ENCODE results near the gene TBCEL.

Gene TBCEL

GRCh38 chr11:121023848-121024751 is at the start of gene TBCEL:
TBCEL (plus strand) TSS chr11:121024102; CDS start chr11:121045691, 21,589 bp downstream.
- Mint-ChIP-seq H3K4me1 (peaks cover 28% of the 10 kb centered on the region), H3K36me3 (ENCODE audit: insufficient read depth) (peaks cover 6% of the 10 kb centered on the region), H3K9me3 (no peaks in the 10 kb centered on the region), H3K4me3 (peak within 1 kb of the TSS; percentile 90), H3K27ac (ENCODE audit: low read depth) (peak within 1 kb of the TSS; percentile 90), H3K27me3 (no peaks in the 10 kb centered on the region)
- peak; percentile 63 for ATAC-seq (replicated peaks; ENCODE audit: extremely low read depth, poor library complexity, severe bottlenecking)
- DNase-seq (ENCODE audit: low spot score in 2 of 2): peak; percentile 47 to 51

GRCh38 chr11:120974466-120974865 is 49.4 kb upstream of the TBCEL start:
- Mint-ChIP-seq H3K27ac (ENCODE audit: low read depth) (no peak overlapping the region), H3K27me3 (peaks cover 87% of the 10 kb centered on the region), H3K9me3 (no peaks in the 10 kb centered on the region), H3K4me3 (no peak overlapping the region), H3K4me1 (no peaks in the 10 kb centered on the region), H3K36me3 (ENCODE audit: insufficient read depth) (peaks cover 5% of the 10 kb centered on the region)
- DNase-seq (ENCODE audit: low spot score in 2 of 2) (no peak), ATAC-seq (replicated peaks; ENCODE audit: extremely low read depth, poor library complexity, severe bottlenecking) (no peak)

- H3K4me1 Mint-ChIP-seq: no peaks in the 10 kb centered on the region
- H3K27ac Mint-ChIP-seq (ENCODE audit: low read depth): no peak overlapping the region
- no peaks in the 10 kb centered on the region for H3K9me3 Mint-ChIP-seq
- H3K4me3 Mint-ChIP-seq: no peak overlapping the region
- DNase-seq (ENCODE audit: low spot score in 2 of 2) (no peak), ATAC-seq (replicated peaks; ENCODE audit: extremely low read depth, poor library complexity, severe bottlenecking) (no peak)
- H3K27me3 Mint-ChIP-seq: peaks cover 90% of the 10 kb centered on the region
- peaks cover 5% of the 10 kb centered on the region for H3K36me3 Mint-ChIP-seq (ENCODE audit: insufficient read depth)
Observed at GRCh38 chr11:120974965-120975364, 48.9 kb upstream of the TBCEL start.

GRCh38 chr11:120977266-120978137 is 46.4 kb upstream of the TBCEL start:
- Mint-ChIP-seq H3K9me3 (no peaks in the 10 kb centered on the region), H3K27ac (ENCODE audit: low read depth) (no peak overlapping the region), H3K4me1 (no peaks in the 10 kb centered on the region), H3K27me3 (peaks cover 81% of the 10 kb centered on the region), H3K36me3 (ENCODE audit: insufficient read depth) (peaks cover 3% of the 10 kb centered on the region), H3K4me3 (no peak overlapping the region)
- DNase-seq (ENCODE audit: low spot score in 2 of 2) (no peak), ATAC-seq (replicated peaks; ENCODE audit: extremely low read depth, poor library complexity, severe bottlenecking) (no peak)

GRCh38 chr11:120978701-120979100 is 45.2 kb upstream of the TBCEL start:
- Mint-ChIP-seq H3K9me3 (no peaks in the 10 kb centered on the region), H3K27ac (ENCODE audit: low read depth) (no peak overlapping the region), H3K27me3 (peaks cover 83% of the 10 kb centered on the region)

GRCh38 chr11:120985718-120986569 is 38.0 kb upstream of the TBCEL start:
- H3K27me3 Mint-ChIP-seq: peaks cover 46% of the 10 kb centered on the region
- no peaks in the 10 kb centered on the region for H3K36me3 Mint-ChIP-seq (ENCODE audit: insufficient read depth)
- peak; percentile 78 for ATAC-seq (replicated peaks; ENCODE audit: extremely low read depth, poor library complexity, severe bottlenecking)
- H3K27ac Mint-ChIP-seq (ENCODE audit: low read depth): peak overlapping the region; percentile 48
- H3K4me1 Mint-ChIP-seq: peaks cover 14% of the 10 kb centered on the region
- peak overlapping the region; percentile 68 for H3K4me3 Mint-ChIP-seq
- DNase-seq (ENCODE audit: low spot score in 2 of 2): peak in 1 of 2 donors; percentile 10
- H3K9me3 Mint-ChIP-seq: no peaks in the 10 kb centered on the region

More at GRCh38 chr11:120978701-120979100, 45.2 kb upstream of the TBCEL start:
- ATAC-seq (replicated peaks; ENCODE audit: extremely low read depth, poor library complexity, severe bottlenecking) (no peak), DNase-seq (ENCODE audit: low spot score in 2 of 2) (no peak)
- Mint-ChIP-seq H3K4me3 (no peak overlapping the region), H3K36me3 (ENCODE audit: insufficient read depth) (peaks cover 2% of the 10 kb centered on the region), H3K4me1 (no peaks in the 10 kb centered on the region)

GRCh38 chr11:120988603-120989002 is 35.3 kb upstream of the TBCEL start:
- Mint-ChIP-seq H3K4me1 (peaks cover 14% of the 10 kb centered on the region), H3K9me3 (no peaks in the 10 kb centered on the region), H3K36me3 (ENCODE audit: insufficient read depth) (no peaks in the 10 kb centered on the region), H3K4me3 (no peak overlapping the region), H3K27ac (ENCODE audit: low read depth) (no peak overlapping the region), H3K27me3 (peaks cover 25% of the 10 kb centered on the region)
- DNase-seq (ENCODE audit: low spot score in 2 of 2) (no peak), ATAC-seq (replicated peaks; ENCODE audit: extremely low read depth, poor library complexity, severe bottlenecking) (no peak)

GRCh38 chr11:120991830-120992686 is 31.8 kb upstream of the TBCEL start:
- Mint-ChIP-seq H3K27me3 (peaks cover 2% of the 10 kb centered on the region), H3K27ac (ENCODE audit: low read depth) (no peak overlapping the region), H3K4me1 (peaks cover under 1% of the 10 kb centered on the region), H3K4me3 (no peak overlapping the region), H3K36me3 (ENCODE audit: insufficient read depth) (no peaks in the 10 kb centered on the region), H3K9me3 (no peaks in the 10 kb centered on the region)
- no peak for ATAC-seq (replicated peaks; ENCODE audit: extremely low read depth, poor library complexity, severe bottlenecking)
- DNase-seq (ENCODE audit: low spot score in 2 of 2): no peak

- no peak for ATAC-seq (replicated peaks; ENCODE audit: extremely low read depth, poor library complexity, severe bottlenecking)
- no peaks in the 10 kb centered on the region for H3K36me3 Mint-ChIP-seq (ENCODE audit: insufficient read depth)
- H3K4me3 Mint-ChIP-seq: no peak overlapping the region
- no peak overlapping the region for H3K27ac Mint-ChIP-seq (ENCODE audit: low read depth)
- no peaks in the 10 kb centered on the region for H3K4me1 Mint-ChIP-seq
- no peak for DNase-seq (ENCODE audit: low spot score in 2 of 2)
- H3K27me3 Mint-ChIP-seq: peaks cover 22% of the 10 kb centered on the region
- no peaks in the 10 kb centered on the region for H3K9me3 Mint-ChIP-seq
Observed at GRCh38 chr11:120994091-120994859, 29.6 kb upstream of the TBCEL start.

- no peak overlapping the region for H3K27ac Mint-ChIP-seq (ENCODE audit: low read depth)
- H3K36me3 Mint-ChIP-seq (ENCODE audit: insufficient read depth): no peaks in the 10 kb centered on the region
- DNase-seq (ENCODE audit: low spot score in 2 of 2): no peak
- no peak overlapping the region for H3K4me3 Mint-ChIP-seq
- ATAC-seq (replicated peaks; ENCODE audit: extremely low read depth, poor library complexity, severe bottlenecking): no peak
- no peaks in the 10 kb centered on the region for H3K4me1 Mint-ChIP-seq
- peaks cover 22% of the 10 kb centered on the region for H3K27me3 Mint-ChIP-seq
- no peaks in the 10 kb centered on the region for H3K9me3 Mint-ChIP-seq
Observed at GRCh38 chr11:120995184-120995583, 28.7 kb upstream of the TBCEL start.

GRCh38 chr11:120996973-120997372 is 26.9 kb upstream of the TBCEL start:
- peaks cover 22% of the 10 kb centered on the region for H3K27me3 Mint-ChIP-seq
- H3K9me3 Mint-ChIP-seq: no peaks in the 10 kb centered on the region
- no peaks in the 10 kb centered on the region for H3K4me1 Mint-ChIP-seq
- no peaks in the 10 kb centered on the region for H3K36me3 Mint-ChIP-seq (ENCODE audit: insufficient read depth)
- no peak overlapping the region for H3K4me3 Mint-ChIP-seq
- DNase-seq (ENCODE audit: low spot score in 2 of 2) (no peak), ATAC-seq (replicated peaks; ENCODE audit: extremely low read depth, poor library complexity, severe bottlenecking) (no peak)
- H3K27ac Mint-ChIP-seq (ENCODE audit: low read depth): no peak overlapping the region

All from central memory CD8-positive, alpha-beta T cell (primary cell).